Type B pancreatic cell (in vitro differentiated cells): Measurements from ENCODE around the gene VPS26B. TPM values are rescaled to one million over a fixed set of nuclear protein-coding genes. Genes with fewer than 3 reads are reported as not detected.

Source experiments
- DNase-seq: peaks from one replicate; pipeline ENCODE4 v3.0.0; 2021; ENCODE audit warnings: mixed read lengths; ENCODE audit not compliant: unreplicated experiment; ENCODE audit errors: extremely low spot score
- H3K27ac Mint-ChIP-seq: 2 replicates; pipeline ENCODE4 v1.8.0; 2021; ENCODE audit warnings: mild to moderate bottlenecking, mixed read lengths
- H3K27me3 Mint-ChIP-seq: 2 replicates; pipeline ENCODE4 v1.8.0; 2021; ENCODE audit warnings: mixed read lengths
- H3K36me3 Mint-ChIP-seq: 2 replicates; pipeline ENCODE4 v1.8.0; 2021; ENCODE audit warnings: mixed read lengths
- H3K4me1 Mint-ChIP-seq: one replicate; pipeline ENCODE4 v1.8.0; 2021; ENCODE audit warnings: mixed read lengths; ENCODE audit not compliant: unreplicated experiment
- H3K4me3 Mint-ChIP-seq: 2 replicates; pipeline ENCODE4 v1.8.0; 2021; ENCODE audit warnings: mild to moderate bottlenecking, mixed read lengths
- H3K9me3 Mint-ChIP-seq: 2 replicates; pipeline ENCODE4 v1.8.0; 2021; ENCODE audit warnings: mixed read lengths
- total RNA-seq: library from RNA; stranded (reverse); gene quantifications from 2 replicates; pipeline ENCODE4 v1.2.1, GENCODE V29; 2021; ENCODE audit warnings: low replicate concordance
- TF ChIP-seq, protein P1 (sequence below): fragments of 200-600 bp; sonication (generic); conservative IDR thresholded peaks from 2 replicates; pipeline ENCODE4 v1.5.0; 2021; ENCODE audit warnings: antibody characterized with exemption, mild to moderate bottlenecking

The VPS26B gene
- total RNA-seq, 1 donor from 2014 or later: 43.6 TPM

GRCh38 chr11:134235399-134235798 is 10.9 kb downstream of the VPS26B start:
- Mint-ChIP-seq H3K27me3 (no peaks in the 10 kb centered on the region), H3K4me3 (no peak overlapping the region)

GRCh38 chr11:134236834-134237556 is 12.5 kb downstream of the VPS26B start:
- Mint-ChIP-seq H3K4me3 (no peak overlapping the region), H3K27ac (no peak overlapping the region), H3K9me3 (no peaks in the 10 kb centered on the region), H3K4me1 (no peaks in the 10 kb centered on the region), H3K36me3 (peaks cover 13% of the 10 kb centered on the region), H3K27me3 (no peaks in the 10 kb centered on the region)
- TF ChIP-seq, protein P1, sequence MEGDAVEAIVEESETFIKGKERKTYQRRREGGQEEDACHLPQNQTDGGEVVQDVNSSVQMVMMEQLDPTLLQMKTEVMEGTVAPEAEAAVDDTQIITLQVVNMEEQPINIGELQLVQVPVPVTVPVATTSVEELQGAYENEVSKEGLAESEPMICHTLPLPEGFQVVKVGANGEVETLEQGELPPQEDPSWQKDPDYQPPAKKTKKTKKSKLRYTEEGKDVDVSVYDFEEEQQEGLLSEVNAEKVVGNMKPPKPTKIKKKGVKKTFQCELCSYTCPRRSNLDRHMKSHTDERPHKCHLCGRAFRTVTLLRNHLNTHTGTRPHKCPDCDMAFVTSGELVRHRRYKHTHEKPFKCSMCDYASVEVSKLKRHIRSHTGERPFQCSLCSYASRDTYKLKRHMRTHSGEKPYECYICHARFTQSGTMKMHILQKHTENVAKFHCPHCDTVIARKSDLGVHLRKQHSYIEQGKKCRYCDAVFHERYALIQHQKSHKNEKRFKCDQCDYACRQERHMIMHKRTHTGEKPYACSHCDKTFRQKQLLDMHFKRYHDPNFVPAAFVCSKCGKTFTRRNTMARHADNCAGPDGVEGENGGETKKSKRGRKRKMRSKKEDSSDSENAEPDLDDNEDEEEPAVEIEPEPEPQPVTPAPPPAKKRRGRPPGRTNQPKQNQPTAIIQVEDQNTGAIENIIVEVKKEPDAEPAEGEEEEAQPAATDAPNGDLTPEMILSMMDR: no peak
- no peak for DNase-seq

More at GRCh38 chr11:134235399-134235798, 10.9 kb downstream of the VPS26B start:
- Mint-ChIP-seq H3K36me3 (peaks cover 13% of the 10 kb centered on the region), H3K27ac (no peak overlapping the region), H3K4me1 (peaks cover 4% of the 10 kb centered on the region), H3K9me3 (no peaks in the 10 kb centered on the region)
- no peak for DNase-seq
- TF ChIP-seq, protein P1: no peak

GRCh38 chr11:134237557-134237922 is 13.1 kb downstream of the VPS26B start:
- DNase-seq: no peak
- Mint-ChIP-seq H3K27ac (no peak overlapping the region), H3K4me1 (no peaks in the 10 kb centered on the region), H3K9me3 (no peaks in the 10 kb centered on the region), H3K4me3 (no peak overlapping the region), H3K27me3 (no peaks in the 10 kb centered on the region), H3K36me3 (peaks cover 15% of the 10 kb centered on the region)
- TF ChIP-seq, protein P1: no peak

DNA sequence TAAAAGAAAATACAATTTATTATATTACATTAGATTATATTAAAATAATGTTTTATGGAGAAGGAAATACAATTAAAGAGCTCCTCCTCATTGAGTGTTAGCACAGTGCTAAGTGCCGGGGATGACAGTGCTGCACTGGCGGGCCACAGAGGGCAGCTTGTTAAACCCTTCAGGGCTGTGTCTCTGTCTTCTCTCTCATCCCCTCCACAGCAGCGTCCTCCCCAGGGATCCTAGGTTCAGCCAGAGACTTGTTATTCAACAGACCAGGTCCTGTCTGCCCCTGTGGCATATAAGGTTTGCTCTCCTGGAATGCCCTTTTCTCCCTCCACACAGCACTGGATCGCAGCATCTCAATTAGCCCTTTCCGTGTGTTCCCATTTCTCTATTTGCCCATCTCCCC is 14.5 kb downstream of the VPS26B start:
- no peak for DNase-seq
- TF ChIP-seq, protein P1: no peak
- no peaks in the 10 kb centered on the region for H3K4me1 Mint-ChIP-seq
- H3K9me3 Mint-ChIP-seq: no peaks in the 10 kb centered on the region
- H3K4me3 Mint-ChIP-seq: no peak overlapping the region
- H3K36me3 Mint-ChIP-seq: peaks cover 20% of the 10 kb centered on the region
- no peaks in the 10 kb centered on the region for H3K27me3 Mint-ChIP-seq
- no peak overlapping the region for H3K27ac Mint-ChIP-seq

GRCh38 chr11:134240592-134240991 is 16.1 kb downstream of the VPS26B start:
- Mint-ChIP-seq H3K36me3 (peaks cover 17% of the 10 kb centered on the region), H3K27ac (no peak overlapping the region), H3K27me3 (no peaks in the 10 kb centered on the region), H3K9me3 (no peaks in the 10 kb centered on the region), H3K4me1 (no peaks in the 10 kb centered on the region), H3K4me3 (no peak overlapping the region)
- TF ChIP-seq, protein P1: no peak
- no peak for DNase-seq

DNA sequence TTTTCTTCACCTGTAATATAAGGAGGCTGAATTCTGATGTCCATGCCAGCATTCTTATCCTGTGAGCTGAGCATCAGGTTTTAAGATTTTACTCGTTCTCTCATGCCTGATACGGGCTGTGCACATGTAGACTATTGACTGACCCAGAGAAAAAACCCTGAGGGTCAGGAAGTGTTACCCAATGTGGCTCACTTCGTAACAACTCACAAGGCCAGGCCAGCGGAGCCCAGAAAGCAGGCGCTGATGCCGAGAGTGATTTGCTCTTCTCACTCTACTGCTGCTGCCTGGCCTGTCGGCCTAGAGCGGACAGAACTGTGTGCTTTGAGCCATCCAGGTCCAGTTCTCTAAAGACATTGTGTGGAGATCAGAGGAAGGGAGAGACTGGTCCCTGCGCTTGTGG is 17.9 kb downstream of the VPS26B start:
- Mint-ChIP-seq H3K4me1 (no peaks in the 10 kb centered on the region), H3K36me3 (peaks cover 19% of the 10 kb centered on the region), H3K9me3 (no peaks in the 10 kb centered on the region), H3K27ac (no peak overlapping the region), H3K27me3 (no peaks in the 10 kb centered on the region), H3K4me3 (no peak overlapping the region)
- DNase-seq: no peak
- TF ChIP-seq, protein P1: no peak
